HG02588 (cell line): ENCODE results near the gene EGFLAM.

Experiments
- ATAC-seq: cut with Tn5 transposase; IDR thresholded peaks from one replicate; pipeline ENCODE4 v1.9.1; 2021; ENCODE audit warnings: mild to moderate bottlenecking, moderate library complexity; ENCODE audit not compliant: unreplicated experiment

EGFLAM gene

DNA sequence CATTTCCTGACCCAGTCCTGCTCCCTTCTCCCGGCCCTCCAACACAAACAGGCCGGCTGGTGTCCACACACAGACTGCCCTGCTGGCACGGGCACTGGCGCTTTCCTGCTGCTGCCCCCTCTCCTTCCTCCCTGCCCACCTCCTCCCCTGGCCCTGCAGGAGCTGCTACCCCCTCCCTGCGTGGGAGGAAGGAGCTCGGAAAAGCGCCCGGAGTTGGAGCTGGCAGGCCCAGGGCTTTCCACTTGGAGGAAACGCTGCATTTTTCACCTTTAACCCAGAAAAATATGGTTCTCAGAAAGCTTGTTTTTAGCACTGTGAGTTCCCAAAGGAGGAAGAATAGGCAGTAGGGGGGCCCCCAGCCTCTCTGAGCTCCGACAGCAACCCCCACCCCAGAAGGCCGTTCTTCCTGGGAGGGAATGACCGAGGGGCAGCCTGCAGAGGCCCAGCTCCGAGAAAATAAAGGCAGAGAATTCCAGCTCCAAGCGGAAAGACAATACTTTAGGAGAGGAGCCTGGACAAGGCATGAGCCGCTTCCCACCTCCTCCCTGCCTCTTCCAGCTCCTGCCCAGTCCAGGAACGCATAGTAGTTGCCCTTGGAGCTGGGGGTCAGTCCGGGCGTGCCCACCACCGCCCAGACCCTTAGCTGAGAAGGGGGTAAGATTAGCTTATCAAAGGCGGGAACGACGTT is 209.1 kb downstream of the EGFLAM start:
- no peak for ATAC-seq

DNA sequence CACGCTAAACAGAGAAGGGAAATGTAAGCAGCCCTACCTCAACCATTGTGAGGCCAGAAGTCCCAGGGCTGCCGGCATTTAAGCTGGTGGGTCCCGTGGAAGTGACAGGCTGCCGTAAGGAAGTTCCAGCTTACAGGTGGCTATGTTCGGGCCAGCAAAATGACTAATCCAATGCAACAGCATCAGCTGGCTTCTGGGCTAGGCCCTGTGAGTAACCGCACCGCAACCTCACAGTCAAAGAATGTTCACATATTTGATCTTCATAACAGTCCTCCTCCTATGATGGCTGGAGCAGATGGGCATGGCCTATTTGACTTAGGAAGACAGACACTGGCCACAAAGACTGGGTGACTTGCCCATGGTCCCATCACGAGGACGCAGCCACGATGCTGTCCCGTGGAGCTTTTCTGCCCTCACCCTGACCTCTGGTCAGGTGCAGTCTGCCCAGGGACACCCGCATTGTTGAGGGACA is 209.9 kb downstream of the EGFLAM start:
- no peak for ATAC-seq

DNA sequence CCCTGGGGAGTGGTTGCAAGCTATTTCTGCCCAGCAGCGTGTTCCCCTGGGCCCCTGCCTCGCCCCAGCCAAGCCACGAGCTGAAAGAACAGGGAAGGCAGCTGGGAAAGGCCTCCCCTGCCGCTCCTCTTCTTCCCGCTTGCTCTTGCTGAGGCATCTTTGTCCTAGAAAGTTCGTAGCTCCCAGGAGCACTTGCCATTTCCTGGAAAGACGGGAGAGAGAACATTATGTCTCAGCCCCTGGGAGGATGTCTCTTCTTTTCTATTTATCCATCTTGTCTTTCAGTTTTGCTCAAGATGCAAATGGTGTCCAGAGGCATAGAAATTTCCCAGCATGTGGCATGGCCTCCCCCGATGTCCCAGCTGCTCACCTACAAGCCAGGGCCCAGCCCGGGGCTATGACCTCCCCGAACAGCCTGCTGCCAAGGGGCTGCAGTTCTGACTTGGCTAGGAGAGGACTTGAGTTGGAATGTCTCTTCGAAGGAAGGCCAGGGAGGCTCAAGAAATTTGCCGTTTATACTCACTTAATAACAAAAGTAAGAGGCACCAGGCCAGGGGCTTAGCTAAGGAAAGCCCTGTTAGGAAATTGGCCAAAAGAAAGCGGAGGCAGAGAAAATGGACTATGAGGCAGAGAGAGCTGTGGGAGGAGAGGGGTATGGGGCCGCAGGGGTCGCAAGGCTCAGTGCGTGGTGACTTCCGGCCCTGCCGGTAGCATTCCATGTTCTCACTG is 210.8 kb downstream of the EGFLAM start:
- ATAC-seq, result no peak

DNA sequence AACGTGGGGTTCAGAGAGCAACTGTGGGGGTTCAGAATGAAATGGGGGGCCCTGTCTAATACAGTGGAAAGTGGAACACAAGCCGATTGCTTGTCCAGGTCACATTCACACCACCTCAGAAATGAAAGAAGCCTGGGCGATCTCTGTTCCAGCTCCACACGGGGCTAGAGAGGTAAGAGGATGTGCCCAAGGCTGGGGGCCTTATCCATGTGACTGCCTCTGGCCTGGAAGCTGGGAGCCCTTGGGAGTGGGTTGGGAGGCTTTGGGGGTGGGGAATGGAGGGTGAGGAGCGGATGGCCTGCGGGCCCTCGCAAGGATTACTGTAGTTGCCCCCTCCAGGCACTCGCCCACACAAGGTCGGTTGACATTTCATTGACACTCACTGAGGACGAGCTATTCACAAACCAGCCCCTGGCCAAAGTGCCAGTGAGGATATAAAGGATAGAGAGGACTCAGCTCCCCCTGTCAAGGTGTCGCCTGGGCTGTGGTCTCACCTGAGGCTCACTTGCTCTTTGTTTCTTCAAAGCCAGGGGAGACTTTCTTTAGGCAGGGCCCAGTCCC is 211.4 kb downstream of the EGFLAM start:
- no peak for ATAC-seq

DNA sequence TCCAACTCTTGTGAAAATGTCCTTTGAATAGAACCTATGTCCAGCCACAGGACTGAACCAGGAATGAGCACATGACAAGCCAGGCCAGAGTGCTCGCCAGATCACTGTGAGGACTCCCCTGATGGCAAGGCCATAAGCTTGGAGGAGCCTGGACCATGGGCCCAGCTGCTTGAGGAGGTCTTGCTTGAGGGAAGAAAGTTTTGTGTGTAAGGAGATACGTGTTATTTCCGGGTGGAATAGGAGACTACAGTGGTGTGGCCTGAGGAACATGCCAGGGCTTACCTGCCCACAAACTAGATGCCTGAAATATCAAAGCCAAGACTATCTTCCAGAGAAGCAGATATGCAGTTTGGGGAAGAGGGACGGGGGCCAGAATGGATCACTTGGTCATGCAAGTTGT is 213.3 kb downstream of the EGFLAM start:
- ATAC-seq, result no peak

DNA sequence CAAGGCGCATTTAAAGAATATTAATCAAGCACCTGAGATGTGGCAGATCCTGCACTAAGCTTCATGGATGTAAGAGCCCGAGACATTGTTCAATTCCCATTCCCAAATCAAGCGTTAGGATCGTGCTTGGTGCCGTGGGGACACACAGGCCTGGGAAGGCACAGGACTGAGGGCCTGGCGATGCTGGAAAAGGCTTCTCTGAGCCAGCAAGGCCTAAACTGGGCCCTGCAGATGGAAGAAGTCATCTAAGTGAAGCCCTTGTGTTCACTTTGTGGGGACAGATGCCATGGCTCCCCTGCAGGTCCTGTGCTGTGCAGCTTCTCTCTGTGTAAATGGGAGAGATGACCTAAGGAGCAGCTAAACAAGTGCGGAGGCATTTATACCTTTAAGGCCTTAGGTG is 214.2 kb downstream of the EGFLAM start:
- ATAC-seq, result no peak

DNA sequence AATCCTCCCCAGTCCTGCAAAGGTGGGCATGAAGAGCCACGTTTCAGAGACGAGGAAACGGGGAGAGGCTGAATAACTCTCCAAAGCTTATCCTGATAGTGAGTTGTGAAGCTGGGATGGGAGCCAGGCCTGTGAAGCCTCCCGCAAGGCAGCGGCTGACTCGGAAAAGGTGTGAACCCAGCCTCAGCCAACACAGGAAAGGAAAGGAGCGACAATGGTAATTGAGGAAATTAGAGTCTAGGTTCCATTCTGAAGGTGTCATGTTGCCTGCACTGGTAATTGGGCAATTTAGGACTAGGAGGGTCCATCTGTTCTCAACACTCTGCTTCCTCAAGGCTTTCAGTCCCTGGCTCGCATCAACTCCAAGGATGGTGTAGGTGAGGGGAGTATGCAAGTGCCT is 214.6 kb downstream of the EGFLAM start:
- ATAC-seq, result no peak

DNA sequence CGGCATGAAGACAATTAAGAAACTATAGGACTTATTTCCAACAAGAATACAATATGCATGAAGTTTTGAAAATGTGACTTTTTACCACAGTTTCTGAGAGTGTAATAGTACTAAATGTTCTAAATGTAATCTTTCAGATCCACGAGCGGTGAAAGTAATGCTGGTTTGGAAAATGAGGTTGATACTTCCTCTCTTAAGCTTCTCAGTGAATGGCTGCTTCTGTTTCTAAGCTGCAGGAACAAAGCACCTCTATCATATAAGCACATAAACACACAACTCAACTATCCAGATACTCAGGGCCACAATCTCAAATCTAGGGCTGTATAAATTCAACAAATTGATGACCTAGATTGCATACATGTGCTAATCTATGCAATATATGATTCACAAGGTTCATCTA is 219.8 kb downstream of the EGFLAM start:
- no peak for ATAC-seq

DNA sequence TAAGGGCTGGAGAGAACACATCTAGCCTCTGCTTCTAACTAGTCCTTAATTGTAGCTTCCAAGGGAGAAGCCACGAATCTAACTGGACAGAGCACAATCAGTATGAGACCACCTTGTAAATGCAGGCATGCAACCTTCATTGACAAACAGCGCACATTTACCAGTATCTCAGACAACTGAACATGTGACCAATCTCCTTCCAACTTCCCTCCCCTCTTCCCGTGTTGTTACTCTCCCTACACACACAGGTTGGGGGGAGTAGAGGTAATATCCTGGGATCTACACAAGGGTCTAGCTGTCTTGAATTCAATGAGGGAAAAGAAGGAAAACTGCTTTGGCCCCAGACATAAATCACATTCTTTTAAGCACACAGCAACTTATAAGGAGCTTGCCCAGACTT is 220.5 kb downstream of the EGFLAM start:
- ATAC-seq, result no peak

DNA sequence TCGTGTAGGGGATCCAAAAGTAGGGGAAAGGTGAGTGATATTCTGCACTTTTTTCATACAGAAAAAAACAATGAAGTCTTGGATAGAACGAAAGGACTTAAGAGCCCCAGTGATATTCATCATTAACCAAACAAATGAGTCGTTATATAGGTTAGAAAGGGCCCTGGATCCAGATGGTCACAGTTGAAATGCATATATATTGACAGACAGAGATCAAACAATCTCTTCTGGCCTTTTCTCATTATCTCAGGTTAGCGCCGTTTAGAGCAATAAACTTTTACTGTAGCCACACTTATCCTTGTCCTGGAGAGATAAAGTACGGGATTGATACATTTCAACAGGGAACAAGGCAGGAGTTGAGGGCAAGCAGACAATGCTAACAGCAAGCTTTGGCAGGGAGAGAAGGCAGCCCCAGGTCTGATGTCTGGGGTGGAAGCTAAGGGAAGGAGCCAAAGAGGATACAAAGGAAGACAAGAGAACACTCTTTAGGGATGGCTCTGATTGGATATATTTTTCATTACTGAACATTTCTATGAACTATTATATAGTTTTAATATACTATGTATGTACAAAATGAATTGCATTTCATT is 221.1 kb downstream of the EGFLAM start:
- ATAC-seq, result no peak

DNA sequence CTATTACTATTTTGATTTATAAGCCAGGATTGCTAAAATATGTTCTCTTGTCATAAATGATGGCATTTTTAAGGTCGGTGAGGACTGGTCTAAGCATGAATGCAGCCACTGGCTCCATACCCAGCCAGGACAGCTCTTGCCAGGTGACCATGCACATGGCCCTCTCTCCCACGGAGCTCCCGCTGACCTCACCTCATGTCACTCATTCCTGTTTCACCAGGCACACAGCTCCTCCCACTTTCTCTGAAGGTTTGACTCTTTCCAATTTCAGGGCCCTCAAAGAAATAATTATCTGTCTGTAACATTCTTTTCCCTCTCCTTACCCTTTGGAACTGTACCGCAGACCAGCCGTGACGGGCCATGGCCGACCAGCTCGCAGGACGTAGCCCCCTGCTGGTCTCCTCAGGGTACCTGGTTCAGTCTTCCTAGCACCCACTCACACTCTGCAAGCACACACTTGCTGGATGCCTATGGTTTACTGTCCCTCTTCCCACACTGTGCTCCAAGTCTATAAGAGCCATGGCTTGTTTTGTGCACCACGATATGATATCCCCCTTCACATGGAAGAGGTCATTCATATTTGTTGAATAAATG is 225.5 kb downstream of the EGFLAM start:
- no peak for ATAC-seq

DNA sequence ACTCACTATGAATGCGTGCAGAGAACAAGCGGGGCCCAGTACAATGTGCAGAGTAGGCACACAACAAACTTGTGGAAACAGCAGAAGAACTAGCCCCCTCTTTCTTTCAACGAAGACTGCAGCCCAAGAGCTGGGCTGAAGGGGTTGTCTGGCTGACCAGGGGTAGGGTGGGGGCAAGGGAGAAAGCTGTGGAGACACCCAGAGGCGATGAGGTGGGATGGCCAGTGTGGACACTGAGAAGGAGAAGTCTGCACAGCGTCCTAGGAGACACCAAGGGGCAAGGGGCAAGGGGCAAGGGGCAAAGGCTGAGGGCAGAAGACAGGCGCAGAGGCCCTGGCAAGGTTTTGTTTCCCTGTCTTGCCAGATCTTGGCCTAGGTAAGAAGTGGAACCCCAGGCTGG is 235.8 kb downstream of the EGFLAM start:
- ATAC-seq, result no peak

DNA sequence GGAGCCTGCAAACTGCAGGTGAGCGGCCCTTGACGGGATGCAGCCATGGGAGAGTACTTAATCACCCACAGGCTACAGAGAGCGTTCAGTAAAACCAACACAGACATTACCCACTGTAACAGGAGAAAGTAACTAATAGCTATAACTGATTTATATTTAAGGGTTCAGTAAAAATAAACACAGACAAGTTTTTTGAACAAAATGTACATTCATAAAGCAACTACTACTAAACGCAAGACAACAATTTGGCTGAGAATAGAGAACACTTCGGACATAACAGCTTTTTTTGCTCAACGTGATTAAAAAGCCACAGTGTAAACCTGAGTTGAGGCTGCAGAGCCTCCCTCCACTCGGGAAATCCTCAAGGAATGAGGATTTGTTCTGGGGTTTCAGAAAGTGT is 236.4 kb downstream of the EGFLAM start:
- no peak for ATAC-seq

DNA sequence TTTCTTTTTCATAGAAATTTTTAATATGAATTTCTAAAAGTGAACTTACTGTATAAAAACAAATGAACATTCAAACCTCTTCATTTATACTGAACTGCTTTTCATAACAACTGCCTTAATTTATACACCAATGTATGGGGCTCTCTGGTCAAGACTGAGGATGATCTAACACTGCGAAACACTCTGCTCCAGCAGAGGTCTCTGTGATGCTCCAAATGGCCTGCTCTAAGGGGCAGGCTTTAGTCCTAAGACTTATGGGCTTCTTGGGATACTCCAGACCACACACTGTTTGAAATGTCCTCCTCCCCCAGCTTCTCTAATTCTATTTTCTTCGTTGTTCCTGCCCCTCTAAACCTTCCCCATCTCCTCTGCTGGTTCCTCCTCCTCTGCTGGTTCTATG is 239.6 kb downstream of the EGFLAM start:
- no peak for ATAC-seq

DNA sequence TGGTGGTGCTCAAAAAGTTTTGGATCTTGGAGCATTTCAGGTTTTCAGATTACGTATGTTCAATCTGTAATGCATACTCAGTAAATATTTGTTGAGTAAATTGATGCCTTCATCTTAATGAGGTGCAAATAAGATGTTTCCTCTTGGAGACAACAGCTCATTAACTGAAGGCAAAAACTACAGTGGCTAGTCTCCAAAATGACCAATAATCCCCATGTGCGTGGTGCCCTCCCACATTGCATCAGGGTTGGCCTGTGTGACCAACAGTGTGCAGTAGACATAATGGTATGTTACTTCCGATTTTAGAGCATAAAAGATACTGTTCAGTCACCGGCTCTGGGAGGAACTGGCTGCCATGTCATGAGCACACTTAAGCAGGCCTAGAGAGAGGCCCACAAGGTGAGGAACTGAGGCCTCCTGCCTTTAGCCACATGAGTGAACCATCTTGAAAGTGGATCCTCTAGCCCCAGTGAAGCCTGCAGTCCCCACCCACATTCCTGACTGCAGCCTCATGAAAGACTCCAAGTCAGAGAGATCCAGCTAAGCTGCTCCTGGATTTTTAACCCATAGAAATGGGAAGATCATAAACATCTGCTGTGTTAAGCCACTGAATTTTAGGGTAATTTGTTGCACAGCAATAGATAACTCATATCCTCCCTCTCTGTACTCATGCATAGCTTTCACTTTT is 242.4 kb downstream of the EGFLAM start:
- no peak for ATAC-seq

DNA sequence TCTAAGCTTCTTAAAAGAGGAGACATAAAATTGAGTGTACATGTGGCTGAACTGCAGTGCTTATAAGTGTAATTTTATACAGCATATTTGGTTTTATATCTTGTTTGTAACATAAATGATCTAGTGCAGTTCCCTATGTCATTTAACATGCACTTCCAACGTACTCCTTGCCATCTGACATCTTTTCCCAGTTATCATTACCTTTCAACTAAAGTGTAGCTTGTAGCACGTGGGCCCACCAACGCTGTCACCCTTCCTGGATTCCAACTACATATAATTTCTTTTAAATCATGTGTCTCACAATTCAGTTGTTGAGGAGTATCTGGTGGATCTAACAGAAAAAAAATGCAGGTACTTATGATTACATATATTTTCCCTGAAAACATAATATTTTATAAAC is 247.9 kb downstream of the EGFLAM start:
- ATAC-seq, result no peak

DNA sequence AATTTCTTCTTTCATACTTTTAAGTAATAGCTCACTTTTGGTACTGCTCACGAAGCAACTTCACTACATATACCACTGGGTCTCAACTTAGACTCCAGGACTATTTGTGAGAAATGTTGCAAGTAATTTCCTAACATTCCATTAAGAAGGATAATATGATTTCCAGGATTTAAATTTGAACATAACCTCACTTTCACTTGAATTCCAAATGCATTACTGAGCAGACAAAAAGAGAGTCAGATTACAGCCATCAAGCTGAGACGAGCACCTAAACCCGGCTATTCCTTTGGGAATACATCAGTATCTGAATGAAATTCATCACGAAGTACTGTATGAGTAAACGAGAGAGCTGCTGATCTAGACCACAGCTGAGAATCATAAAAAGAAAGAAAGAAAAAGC is 250.8 kb downstream of the EGFLAM start:
- ATAC-seq, result no peak
